IPS DF 6.9 (cell line): ENCODE results near the gene TRIAP1.

Experiments used
- DNase-seq: peaks from one replicate; pipeline ENCODE4 v3.0.0-alpha.2; 2013; ENCODE audit warnings: low read depth, low spot score
- H3K27ac ChIP-seq: one replicate; pipeline ENCODE4 v1.5.1; 2013; ENCODE audit warnings: low read length, control low read depth
- H3K27me3 ChIP-seq: 2 replicates; pipeline ENCODE4 v1.6.1; 2013; ENCODE audit warnings: mild to moderate bottlenecking, low read length; ENCODE audit not compliant: control insufficient read depth, insufficient read depth
- H3K36me3 ChIP-seq: 2 replicates; pipeline ENCODE4 v1.6.1; 2013; ENCODE audit warnings: low read length; ENCODE audit not compliant: control insufficient read depth, insufficient read depth
- H3K4me1 ChIP-seq: 2 replicates; pipeline ENCODE4 v1.6.1; 2013; ENCODE audit warnings: low read length; ENCODE audit not compliant: control insufficient read depth, insufficient read depth
- H3K4me3 ChIP-seq: 2 replicates; pipeline ENCODE4 v1.5.1; 2013; ENCODE audit warnings: mild to moderate bottlenecking, low read length
- H3K9me3 ChIP-seq: 2 replicates; pipeline ENCODE4 v1.6.1; 2013; ENCODE audit warnings: low read length, inconsistent platforms; ENCODE audit not compliant: control insufficient read depth, insufficient read depth
- WGBS: extraction: QIAGEN DNeasy Blood & Tissue Kit; methylation state at CpG from one replicate; pipeline ENCODE4 v1.1.7; 2013; ENCODE audit warnings: mixed read lengths, missing lambda C conversion rate; ENCODE audit not compliant: insufficient read length, insufficient coverage; 5-methylcytosine and 5-hydroxymethylcytosine counted together

The TRIAP1 gene

DNA sequence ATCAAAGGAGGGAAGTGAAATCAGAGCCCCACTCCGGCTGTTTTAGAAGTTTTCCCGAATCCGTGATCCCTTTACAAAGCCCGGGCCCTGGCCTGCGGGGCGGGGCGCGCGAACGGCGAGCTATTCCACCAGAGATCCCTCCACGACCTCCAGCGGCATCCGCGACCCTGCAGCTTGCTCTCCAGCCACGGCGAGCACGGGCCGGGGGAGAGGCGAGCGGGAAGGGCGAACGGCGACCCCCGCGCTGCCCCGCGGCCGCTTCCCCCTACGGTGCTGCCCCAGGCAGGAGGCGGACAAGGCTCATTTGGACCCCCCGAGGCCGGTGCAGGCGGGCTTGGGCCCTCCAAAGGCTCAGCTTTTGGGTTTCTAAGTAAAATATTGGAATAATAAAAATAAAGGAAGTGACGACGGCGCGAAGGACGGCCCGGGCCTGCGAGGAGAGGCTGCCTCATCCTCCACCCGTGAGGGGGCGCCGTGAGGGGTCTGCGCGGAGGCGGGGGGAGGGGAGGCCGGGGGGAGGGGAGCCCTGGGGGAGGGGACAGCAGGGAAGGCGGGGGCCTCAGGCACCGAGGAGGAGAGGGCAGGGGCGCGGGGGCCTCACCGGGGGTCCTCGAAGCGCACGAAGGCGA lies 22.8 kb upstream of the TRIAP1 start:
- no peaks in the 10 kb centered on the region for H3K9me3 ChIP-seq
- peaks cover 1% of the 10 kb centered on the region; the same call in 1 of the 2 replicates for H3K4me1 ChIP-seq
- no peak for DNase-seq
- WGBS, result no CpG with 5 or more reads among the region's 57 CpGs
- H3K27ac ChIP-seq, result no peak overlapping the region
- peaks cover under 1% of the 10 kb centered on the region; the same call in 1 of the 2 replicates for H3K36me3 ChIP-seq
- peak overlapping the region; percentile 87 for H3K4me3 ChIP-seq
- no peaks in the 10 kb centered on the region for H3K27me3 ChIP-seq

DNA sequence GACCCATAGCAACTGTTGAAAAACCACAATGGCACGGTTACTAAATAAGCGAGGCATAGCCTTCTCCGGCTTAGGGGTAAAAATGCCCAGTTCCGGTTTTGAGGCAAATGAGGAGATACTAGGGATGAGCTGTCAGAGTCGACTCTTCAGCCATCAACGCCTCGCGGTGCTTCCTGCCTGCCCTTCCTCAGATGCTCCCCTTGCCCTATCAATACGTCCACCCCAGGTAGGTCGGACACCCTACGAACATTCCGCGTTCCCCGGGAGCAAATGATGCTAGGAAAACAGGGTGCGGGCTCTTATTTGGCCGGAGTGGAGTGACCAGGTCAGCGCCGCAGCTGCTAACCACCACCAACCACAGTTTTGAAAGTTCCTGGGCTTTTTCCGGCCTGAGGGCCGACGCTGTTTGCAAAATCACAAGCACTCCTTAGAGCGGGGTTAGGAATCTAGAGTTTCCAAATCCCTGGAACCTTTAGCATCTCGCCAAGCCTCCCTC lies 22.2 kb upstream of the TRIAP1 start:
- Histone ChIP-seq H3K4me1 (peaks cover 1% of the 10 kb centered on the region; the same call in 1 of the 2 replicates), H3K9me3 (no peaks in the 10 kb centered on the region), H3K27me3 (no peaks in the 10 kb centered on the region), H3K4me3 (peak overlapping the region; percentile 87), H3K27ac (no peak overlapping the region), H3K36me3 (peaks cover 6% of the 10 kb centered on the region; the same call in 1 of the 2 replicates)
- no peak for DNase-seq
- no CpG with 5 or more reads among the region's 23 CpGs for WGBS

DNA sequence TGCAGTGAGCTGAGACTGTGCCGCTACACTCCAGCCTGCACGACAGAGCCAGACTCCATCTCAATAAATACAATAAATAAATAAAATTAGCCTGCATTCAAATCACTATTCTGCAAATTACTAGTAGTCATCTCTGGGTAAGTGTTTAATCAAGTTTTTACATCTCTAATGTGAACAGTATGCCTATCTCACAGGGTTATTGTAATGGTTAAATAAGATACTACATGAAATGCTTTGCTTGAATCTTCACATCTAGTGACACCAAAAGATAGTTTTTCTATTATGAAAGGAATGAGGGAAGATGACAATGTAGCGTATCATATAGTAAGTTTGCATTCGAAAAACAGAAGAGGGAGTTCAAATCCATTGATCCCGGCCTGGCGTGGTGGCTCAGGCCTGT lies 21.3 kb upstream of the TRIAP1 start:
- no peak for DNase-seq
- Histone ChIP-seq H3K36me3 (peaks cover 15% of the 10 kb centered on the region; the same call in 1 of the 2 replicates), H3K9me3 (no peaks in the 10 kb centered on the region), H3K27ac (no peak overlapping the region), H3K27me3 (no peaks in the 10 kb centered on the region), H3K4me3 (no peak overlapping the region), H3K4me1 (peaks cover 1% of the 10 kb centered on the region; the same call in 1 of the 2 replicates)
- WGBS, result no CpG with 5 or more reads among the region's 6 CpGs

DNA sequence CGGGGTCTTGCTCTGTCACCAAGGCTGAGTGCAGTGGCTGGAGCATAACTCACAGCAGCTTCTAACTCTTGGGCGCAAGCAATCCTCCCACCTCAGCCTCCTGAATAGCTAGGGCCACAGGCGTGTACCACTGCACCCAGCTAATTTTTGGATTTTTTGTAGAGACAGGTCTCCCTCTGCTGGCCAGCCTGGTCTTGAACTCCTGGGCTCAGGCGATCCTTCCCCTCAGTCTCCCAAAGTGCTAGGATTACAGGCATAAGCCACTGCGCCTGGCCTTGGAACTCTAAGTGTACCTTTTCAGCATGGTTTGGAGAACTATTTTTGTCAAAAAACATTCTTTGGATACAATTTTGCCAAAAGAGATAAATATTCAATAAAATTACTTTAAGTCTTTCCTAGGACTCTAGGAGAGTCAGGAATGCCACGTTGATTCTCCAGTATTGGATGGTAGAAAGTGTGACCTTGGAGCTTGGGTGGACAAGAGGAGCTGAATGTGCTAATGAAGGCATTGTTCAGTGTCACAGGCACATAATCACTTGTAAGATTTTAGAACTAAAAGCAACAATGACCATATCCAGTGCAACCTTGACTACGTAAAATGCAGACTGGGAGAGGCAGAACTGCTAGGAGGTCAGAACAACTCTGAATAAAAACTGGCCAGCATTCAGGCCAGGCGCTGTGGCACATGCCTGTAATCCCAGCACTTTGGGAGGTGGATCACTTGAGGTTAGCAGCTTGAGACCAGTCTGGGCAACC lies 20.6 kb upstream of the TRIAP1 start:
- Histone ChIP-seq H3K9me3 (no peaks in the 10 kb centered on the region), H3K36me3 (peaks cover 17% of the 10 kb centered on the region; the same call in 1 of the 2 replicates), H3K4me3 (no peak overlapping the region), H3K27me3 (no peaks in the 10 kb centered on the region), H3K27ac (no peak overlapping the region), H3K4me1 (peaks cover 1% of the 10 kb centered on the region; the same call in 1 of the 2 replicates)
- DNase-seq, result no peak
- no CpG with 5 or more reads among the region's 8 CpGs for WGBS

DNA sequence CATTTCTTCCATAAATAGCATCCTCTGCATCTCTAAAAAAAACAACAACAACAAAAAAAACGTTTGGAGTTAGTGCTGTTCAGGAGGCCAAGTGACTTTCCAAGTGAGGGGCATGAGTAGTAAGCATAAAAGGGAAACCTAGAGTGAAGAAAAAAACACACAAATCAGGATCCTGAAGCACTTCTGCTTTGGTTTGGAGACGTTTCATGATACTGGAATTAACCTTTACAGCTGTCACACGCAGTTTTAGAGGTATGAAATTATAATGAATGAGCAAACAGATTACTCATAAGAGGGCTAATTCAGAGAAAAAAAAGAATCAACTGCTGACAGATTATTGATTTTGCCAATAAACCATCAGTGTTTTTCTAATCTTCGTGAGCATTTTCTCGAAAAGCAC lies 19.6 kb upstream of the TRIAP1 start:
- no peaks in the 10 kb centered on the region for H3K9me3 ChIP-seq
- H3K4me1 ChIP-seq, result peaks cover 1% of the 10 kb centered on the region; the same call in 1 of the 2 replicates
- H3K27ac ChIP-seq, result no peak overlapping the region
- no CpG with 5 or more reads among the region's 5 CpGs for WGBS
- peaks cover 20% of the 10 kb centered on the region; the same call in 1 of the 2 replicates for H3K36me3 ChIP-seq
- no peaks in the 10 kb centered on the region for H3K27me3 ChIP-seq
- DNase-seq, result no peak
- H3K4me3 ChIP-seq, result no peak overlapping the region

DNA sequence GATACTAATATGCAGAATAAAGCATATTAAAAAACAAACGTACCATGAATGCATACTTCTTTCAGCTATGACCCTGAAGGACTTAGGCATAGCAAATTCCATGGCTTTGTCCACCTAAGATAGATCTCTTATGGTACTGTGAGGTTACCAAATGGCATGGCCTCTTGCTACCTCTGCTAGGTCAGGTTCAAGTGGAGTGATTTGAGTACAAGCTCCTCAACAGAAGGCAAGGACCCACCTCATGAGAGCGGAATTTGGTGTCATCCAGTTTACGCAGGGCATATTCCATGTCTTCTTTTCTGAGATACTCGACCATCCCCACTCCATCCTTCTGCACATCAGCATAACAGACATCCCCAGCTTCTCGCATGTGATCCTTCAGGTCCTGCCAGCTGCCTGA lies 17.5 kb upstream of the TRIAP1 start:
- no peak overlapping the region for H3K27ac ChIP-seq

DNA sequence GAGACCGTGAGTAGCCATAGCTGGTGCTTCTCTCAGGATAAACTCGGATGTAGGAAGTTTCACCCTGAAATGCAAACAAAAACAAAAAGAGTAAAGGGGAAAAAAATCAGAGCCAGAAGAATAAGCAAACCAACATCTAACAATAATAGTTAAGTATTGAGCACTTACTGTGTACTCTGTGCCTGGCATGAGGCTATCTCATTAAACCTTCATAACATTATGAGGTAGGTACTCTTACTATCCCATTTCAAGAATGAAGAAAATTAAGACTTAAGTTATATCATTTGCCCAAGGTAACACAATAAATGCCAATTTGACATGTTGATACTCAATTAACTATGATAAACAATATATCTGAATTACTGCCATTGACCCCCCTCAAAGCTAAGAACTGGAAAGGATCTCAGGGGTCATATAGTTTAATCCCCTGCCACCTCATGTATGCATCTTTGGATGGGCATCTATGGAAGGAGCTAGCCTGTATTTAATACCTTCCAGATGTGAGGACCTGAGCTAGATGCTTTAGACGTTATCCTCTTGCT lies 16.0 kb upstream of the TRIAP1 start:
- Histone ChIP-seq H3K4me3 (no peak overlapping the region), H3K4me1 (peaks cover 1% of the 10 kb centered on the region; the same call in 1 of the 2 replicates), H3K9me3 (no peaks in the 10 kb centered on the region), H3K36me3 (peaks cover 30% of the 10 kb centered on the region; the same call in 1 of the 2 replicates), H3K27me3 (no peaks in the 10 kb centered on the region), H3K27ac (no peak overlapping the region)
- no CpG with 5 or more reads among the region's 3 CpGs for WGBS
- DNase-seq, result no peak

More for the DNA sequence above, 17.5 kb upstream of the TRIAP1 start:
- Histone ChIP-seq H3K36me3 (peaks cover 27% of the 10 kb centered on the region; the same call in 1 of the 2 replicates), H3K4me1 (peaks cover 1% of the 10 kb centered on the region; the same call in 1 of the 2 replicates), H3K27me3 (no peaks in the 10 kb centered on the region), H3K4me3 (no peak overlapping the region), H3K9me3 (no peaks in the 10 kb centered on the region)
- no CpG with 5 or more reads among the region's 5 CpGs for WGBS
- DNase-seq, result no peak

DNA sequence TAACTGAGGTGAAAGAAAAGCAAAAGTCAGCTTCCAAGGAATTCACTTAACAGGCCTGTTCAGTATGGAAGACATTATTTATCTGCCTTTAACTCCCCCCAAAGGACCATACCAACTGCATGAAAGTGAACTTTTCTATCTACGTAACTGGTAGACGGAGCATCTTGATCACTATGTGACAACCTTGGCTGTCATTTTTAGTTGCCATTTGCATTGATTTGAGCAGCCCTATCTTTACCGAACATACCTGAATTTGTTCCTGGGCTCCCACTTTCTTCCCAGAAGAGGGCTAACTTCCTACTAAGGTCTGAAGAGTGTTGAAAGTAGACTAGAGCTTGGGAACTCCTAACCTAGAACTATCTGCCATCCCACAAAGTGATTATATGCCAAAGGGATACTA lies 14.0 kb upstream of the TRIAP1 start:
- Histone ChIP-seq H3K27ac (no peak overlapping the region), H3K36me3 (peaks cover 30% of the 10 kb centered on the region; the same call in 1 of the 2 replicates), H3K4me1 (no peaks in the 10 kb centered on the region), H3K9me3 (no peaks in the 10 kb centered on the region), H3K27me3 (no peaks in the 10 kb centered on the region), H3K4me3 (no peak overlapping the region)
- no peak for DNase-seq
- no CpG with 5 or more reads among the region's 3 CpGs for WGBS

DNA sequence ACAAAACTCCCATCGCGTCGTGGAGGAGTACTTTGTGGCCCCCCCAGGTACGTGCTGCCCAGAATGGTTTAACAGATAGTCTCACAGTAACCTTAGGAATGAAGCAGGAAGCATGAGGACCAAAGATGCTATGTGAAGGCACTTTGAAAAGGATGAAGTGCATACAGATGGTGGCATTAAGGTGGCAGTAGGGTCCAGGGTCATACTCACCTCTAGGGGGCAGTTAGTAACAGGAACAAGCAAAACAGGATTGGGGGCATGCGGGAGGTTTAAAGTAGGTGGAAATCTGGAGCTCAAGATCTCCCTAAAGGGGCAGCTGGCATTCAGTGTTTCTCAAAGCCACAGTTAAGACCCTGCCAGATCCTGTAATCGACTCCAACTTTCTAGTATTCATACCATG lies 10.9 kb upstream of the TRIAP1 start:
- Histone ChIP-seq H3K4me3 (no peak overlapping the region), H3K27ac (no peak overlapping the region), H3K9me3 (no peaks in the 10 kb centered on the region), H3K27me3 (no peaks in the 10 kb centered on the region), H3K4me1 (no peaks in the 10 kb centered on the region), H3K36me3 (peaks cover 13% of the 10 kb centered on the region; the same call in 1 of the 2 replicates)
- no CpG with 5 or more reads among the region's 6 CpGs for WGBS
- DNase-seq, result no peak

DNA sequence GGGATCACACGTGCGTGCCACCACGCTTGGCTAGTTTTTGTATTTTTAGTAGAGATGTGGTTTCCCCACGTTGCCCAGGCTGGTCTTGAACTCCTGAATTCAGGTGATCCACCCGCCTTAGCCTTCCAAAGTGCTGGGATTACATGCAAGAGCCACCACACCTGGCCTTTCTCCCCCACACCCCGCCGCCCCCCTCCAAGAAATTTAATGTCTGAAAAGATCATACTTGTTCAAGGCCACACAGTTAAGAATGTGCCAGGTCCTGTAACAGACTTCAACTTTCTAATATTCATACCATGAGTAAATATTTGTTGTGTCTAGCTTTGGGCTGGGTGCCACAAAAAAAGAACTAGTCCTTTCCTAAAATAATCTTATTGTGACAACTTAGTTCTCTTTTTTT lies 9.1 kb upstream of the TRIAP1 start:
- Histone ChIP-seq H3K27me3 (no peaks in the 10 kb centered on the region), H3K36me3 (peaks cover 13% of the 10 kb centered on the region; the same call in 1 of the 2 replicates), H3K9me3 (no peaks in the 10 kb centered on the region), H3K4me3 (no peak overlapping the region), H3K4me1 (no peaks in the 10 kb centered on the region), H3K27ac (no peak overlapping the region)
- WGBS, result no CpG with 5 or more reads among the region's 7 CpGs
- no peak for DNase-seq
